Measurements from ENCODE around the gene TREX2.

TREX2 gene

GRCh38 chrX:153475751-153476281, 30.0 kb upstream of the TREX2 start:
- no peak for DNase-seq (ENCODE audit: low read depth, low spot score)

GRCh38 chrX:153475271-153475670, 29.4 kb upstream of the TREX2 start:
- no peak for DNase-seq (ENCODE audit: low read depth, low spot score)

- peak; percentile 82 for DNase-seq (ENCODE audit: low read depth, low spot score)
These were observed 28.9 kb upstream of the TREX2 start for GRCh38 chrX:153474718-153475117.

GRCh38 chrX:153474266-153474665, 28.4 kb upstream of the TREX2 start:
- DNase-seq (ENCODE audit: low read depth, low spot score): no peak

- no peak for DNase-seq (ENCODE audit: low read depth, low spot score)
These were observed 27.3 kb upstream of the TREX2 start for GRCh38 chrX:153473126-153473525.

- DNase-seq (ENCODE audit: low read depth, low spot score): peak; percentile 81
These were observed 25.9 kb upstream of the TREX2 start for GRCh38 chrX:153471663-153472280.

- DNase-seq (ENCODE audit: low read depth, low spot score): peak; percentile 94
These were observed 24.8 kb upstream of the TREX2 start, which contains the start of gene HAUS7 for GRCh38 chrX:153470411-153471363. HAUS7 (minus strand) TSS chrX:153470576; CDS start chrX:153470557, 19 bp downstream.

GRCh38 chrX:153469811-153470410, 24.1 kb upstream of the TREX2 start:
- peak; percentile 56 for DNase-seq (ENCODE audit: low read depth, low spot score)

GRCh38 chrX:153468008-153468580, 22.2 kb upstream of the TREX2 start:
- no peak for DNase-seq (ENCODE audit: low read depth, low spot score)

- DNase-seq (ENCODE audit: low read depth, low spot score): no peak
These were observed 20.0 kb upstream of the TREX2 start for GRCh38 chrX:153465691-153466380.

- no peak for DNase-seq (ENCODE audit: low read depth, low spot score)
These were observed 18.3 kb upstream of the TREX2 start for GRCh38 chrX:153464116-153464515.

GRCh38 chrX:153463556-153463955, 17.7 kb upstream of the TREX2 start:
- DNase-seq (ENCODE audit: low read depth, low spot score): no peak

GRCh38 chrX:153463031-153463430, 17.2 kb upstream of the TREX2 start:
- no peak for DNase-seq (ENCODE audit: low read depth, low spot score)

GRCh38 chrX:153462291-153462690, 16.4 kb upstream of the TREX2 start:
- DNase-seq (ENCODE audit: low read depth, low spot score): no peak

GRCh38 chrX:153460826-153461225, 15.0 kb upstream of the TREX2 start:
- DNase-seq (ENCODE audit: low read depth, low spot score): peak; percentile 64

GRCh38 chrX:153459986-153460385, 14.1 kb upstream of the TREX2 start:
- peak; percentile 82 for DNase-seq (ENCODE audit: low read depth, low spot score)

GRCh38 chrX:153458476-153458875, 12.6 kb upstream of the TREX2 start:
- no peak for DNase-seq (ENCODE audit: low read depth, low spot score)

- no peak for DNase-seq (ENCODE audit: low read depth, low spot score)
These were observed 12.1 kb upstream of the TREX2 start for GRCh38 chrX:153457827-153458466.

- no peak for DNase-seq (ENCODE audit: low read depth, low spot score)
These were observed 11.4 kb upstream of the TREX2 start for GRCh38 chrX:153457136-153457825.

GRCh38 chrX:153456704-153457103, 10.8 kb upstream of the TREX2 start:
- DNase-seq (ENCODE audit: low read depth, low spot score): no peak
